Testis (tissue), 3 donors: Measurements from ENCODE around the gene TMEM244. TPM values are rescaled to one million over a fixed set of nuclear protein-coding genes. Genes with fewer than 3 reads are reported as not detected.

ENCODE experiments used
- DNase-seq: peaks from one replicate; pipeline ENCODE4 v3.0.0-alpha.2; 2019
- H3K27ac ChIP-seq, 2 donors: fragments of 200-600 bp; sonication (generic); one replicate each; pipeline ENCODE4 v1.5.1; 2019
- H3K27me3 ChIP-seq: fragments of 200-600 bp; sonication (generic); one replicate; pipeline ENCODE4 v1.5.1; 2019
- H3K36me3 ChIP-seq: fragments of 200-600 bp; sonication (generic); one replicate; pipeline ENCODE4 v1.5.1; 2017; ENCODE audit warnings: low read depth; ENCODE audit errors: missing control alignments
- H3K4me1 ChIP-seq: fragments of 200-600 bp; sonication (generic); one replicate; pipeline ENCODE4 v1.5.1; 2019
- H3K4me3 ChIP-seq, 2 donors: fragments of 200-600 bp; sonication (generic); one replicate each; pipeline ENCODE4 v1.5.1; 2017 to 2019
- H3K9me3 ChIP-seq: fragments of 200-600 bp; sonication (generic); one replicate; pipeline ENCODE4 v1.5.1; 2017
- CTCF ChIP-seq, 3 experiments: fragments of 450-650 bp in 2 of 3; fragments of 200-600 bp in 1 of 3; sonication (generic) in 1 of 3; IDR thresholded peaks; one replicate each; pipeline ENCODE4 v1.5.1; 2016 to 2019; ENCODE audit warnings: antibody characterized with exemption in 3 of 3, mild to moderate bottlenecking in 2 of 3, moderate library complexity in 1 of 3
- POLR2A ChIP-seq: fragments of 450-650 bp; IDR thresholded peaks from one replicate; pipeline ENCODE4 v1.6.1; 2017; ENCODE audit warnings: antibody characterized with exemption, mild to moderate bottlenecking, moderate library complexity
- WGBS, 2 donors: methylation state at CpG; one replicate each; pipeline ENCODE4 v1.1.5; 2018; 5-methylcytosine and 5-hydroxymethylcytosine counted together
- intact Hi-C: fragments of 100-400 bp; cut with DNase I; formaldehyde crosslinking; loops from one replicate; pipeline ENCODE4 v1.15.1; 2023; ENCODE audit warnings: low total_unique reads
- polyA plus RNA-seq: library from polyadenylated mRNA; stranded (reverse); fragments of 350-450 nt; fragmentation: Illumina TruSeq; extraction: RNeasy Lipid Tissue Mini Kit (QIAGEN cat#74804); gene quantifications from one replicate; pipeline ENCODE4 v1.2.3, GENCODE V29; 2014; ENCODE audit warnings: low read depth, low replicate concordance; ENCODE audit not compliant: insufficient read depth
- total RNA-seq, 2 donors: library from RNA; depleted of rRNA; stranded (reverse); fragments of >200 nt; gene quantifications; one replicate each; pipeline ENCODE4 v1.2.3, GENCODE V29; 2016

Gene TMEM244
- total and polyA plus RNA-seq, 3 donors from 2014 or later: not detected

- no peak for DNase-seq
These were observed 11.7 kb downstream of the TMEM244 start for GRCh38 chr6:129849456-129849855.

GRCh38 chr6:129846761-129847160 is 14.4 kb downstream of the TMEM244 start:
- no peak for TF ChIP-seq POLR2A
- no peak for TF ChIP-seq CTCF (IDR thresholded peaks at IDR 0.05)
- Histone ChIP-seq H3K27ac (no peak overlapping the region), H3K27me3 (no peaks in the 10 kb centered on the region), H3K4me1 (no peaks in the 10 kb centered on the region), H3K36me3 (no peaks in the 10 kb centered on the region), H3K4me3 (no peak overlapping the region), H3K9me3 (no peaks in the 10 kb centered on the region)
- no peak for DNase-seq
- intact Hi-C loops: no loop called here

More at GRCh38 chr6:129849456-129849855, 11.7 kb downstream of the TMEM244 start:
- H3K9me3 ChIP-seq: no peaks in the 10 kb centered on the region
- 87 to 97% methylated on average over 3 of the region's 3 CpGs for WGBS, 2 donors
- H3K36me3 ChIP-seq: no peaks in the 10 kb centered on the region
- TF ChIP-seq POLR2A: no peak
- TF ChIP-seq CTCF (IDR thresholded peaks at IDR 0.05): no peak
- H3K27me3 ChIP-seq: no peaks in the 10 kb centered on the region
- H3K4me3 ChIP-seq: no peak overlapping the region
- no peaks in the 10 kb centered on the region for H3K4me1 ChIP-seq
- intact Hi-C loops: no loop called here
- H3K27ac ChIP-seq: no peak overlapping the region

- Histone ChIP-seq H3K27ac (no peak overlapping the region), H3K4me3 (no peak overlapping the region), H3K27me3 (no peaks in the 10 kb centered on the region), H3K4me1 (no peaks in the 10 kb centered on the region), H3K9me3 (no peaks in the 10 kb centered on the region), H3K36me3 (no peaks in the 10 kb centered on the region)
- 95% methylated on average over 2 of the region's 2 CpGs for WGBS, 2 donors
- TF ChIP-seq POLR2A: no peak
- no peak for TF ChIP-seq CTCF (IDR thresholded peaks at IDR 0.05)
- DNase-seq: no peak
- intact Hi-C loops: no loop called here
These were observed 15.4 kb downstream of the TMEM244 start for GRCh38 chr6:129845696-129846095.

- Histone ChIP-seq H3K4me1 (no peaks in the 10 kb centered on the region), H3K9me3 (no peaks in the 10 kb centered on the region), H3K36me3 (no peaks in the 10 kb centered on the region), H3K27me3 (no peaks in the 10 kb centered on the region), H3K4me3 (no peak overlapping the region), H3K27ac (no peak overlapping the region)
- no peak for DNase-seq
- intact Hi-C loops: no loop called here
- 79 to 80% methylated on average over 10 of the region's 10 CpGs for WGBS, 2 donors
- no peak for TF ChIP-seq POLR2A
- no peak for TF ChIP-seq CTCF (IDR thresholded peaks at IDR 0.05)
These were observed 16.8 kb downstream of the TMEM244 start for GRCh38 chr6:129844118-129844891.

GRCh38 chr6:129843573-129843972 is 17.5 kb downstream of the TMEM244 start:
- Histone ChIP-seq H3K36me3 (no peaks in the 10 kb centered on the region), H3K27me3 (no peaks in the 10 kb centered on the region), H3K9me3 (no peaks in the 10 kb centered on the region), H3K4me1 (no peaks in the 10 kb centered on the region), H3K27ac (no peak overlapping the region), H3K4me3 (no peak overlapping the region)
- DNase-seq: no peak
- intact Hi-C loops: no loop called here
- 85 to 88% methylated on average over 5 of the region's 5 CpGs for WGBS, 2 donors
- TF ChIP-seq POLR2A (no peak), CTCF (IDR thresholded peaks at IDR 0.05) (no peak)
